GM19455 (cell line): Measurements from ENCODE around the gene SCN9A.
"Not testable (repeated sequence)": the region's sequence is repeated elsewhere in the genome, so short reads cannot be mapped to it uniquely, and the experiment has no call there.

Experiments
- ATAC-seq: cut with Tn5 transposase; IDR thresholded peaks from one replicate; pipeline ENCODE4 v1.9.1; 2021; ENCODE audit not compliant: unreplicated experiment

SCN9A gene

DNA sequence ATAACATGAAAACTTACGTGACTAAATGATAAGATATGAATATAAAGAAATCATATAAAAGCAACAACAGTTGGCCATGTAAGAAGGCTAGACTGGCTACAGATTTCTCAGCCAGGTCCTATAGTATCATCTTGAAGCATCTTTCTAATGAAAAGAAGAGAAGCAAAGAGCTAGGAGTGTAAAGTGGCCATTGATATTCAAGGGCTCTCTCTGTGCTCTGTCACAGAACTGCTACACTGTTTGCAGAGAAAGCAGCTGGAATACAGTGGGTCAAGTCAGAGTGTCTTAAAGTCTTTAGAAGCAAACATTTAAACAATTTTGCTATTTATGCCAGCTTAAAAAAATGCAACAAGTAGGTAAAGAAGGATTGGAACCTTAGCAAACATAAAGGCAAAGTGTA is 118.8 kb downstream of the SCN9A start:
- no peak for ATAC-seq

GRCh38 chr2:166249318-166249717 is 126.4 kb downstream of the SCN9A start:
- no peak for ATAC-seq

DNA sequence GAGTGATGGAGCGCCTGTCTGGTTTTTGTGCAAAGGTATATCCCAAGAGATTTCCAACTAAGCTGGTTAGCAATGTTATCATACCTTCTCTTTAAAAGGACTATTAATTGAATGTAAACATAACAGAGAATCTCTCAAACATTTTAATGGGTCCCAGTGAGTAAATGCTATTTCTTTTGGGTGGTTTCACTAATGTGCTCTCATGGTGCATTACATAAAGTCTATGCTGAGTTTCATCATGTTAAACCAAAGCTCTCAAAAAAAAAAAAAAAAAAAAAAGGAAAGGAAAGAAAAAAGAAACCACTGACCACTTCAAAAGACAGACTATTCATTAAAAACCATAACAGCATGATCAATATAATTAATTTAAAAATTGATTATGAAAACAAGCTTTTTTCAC is 128.8 kb downstream of the SCN9A start:
- no peak for ATAC-seq

GRCh38 chr2:166242309-166242708 is 133.4 kb downstream of the SCN9A start:
- no peak for ATAC-seq

DNA sequence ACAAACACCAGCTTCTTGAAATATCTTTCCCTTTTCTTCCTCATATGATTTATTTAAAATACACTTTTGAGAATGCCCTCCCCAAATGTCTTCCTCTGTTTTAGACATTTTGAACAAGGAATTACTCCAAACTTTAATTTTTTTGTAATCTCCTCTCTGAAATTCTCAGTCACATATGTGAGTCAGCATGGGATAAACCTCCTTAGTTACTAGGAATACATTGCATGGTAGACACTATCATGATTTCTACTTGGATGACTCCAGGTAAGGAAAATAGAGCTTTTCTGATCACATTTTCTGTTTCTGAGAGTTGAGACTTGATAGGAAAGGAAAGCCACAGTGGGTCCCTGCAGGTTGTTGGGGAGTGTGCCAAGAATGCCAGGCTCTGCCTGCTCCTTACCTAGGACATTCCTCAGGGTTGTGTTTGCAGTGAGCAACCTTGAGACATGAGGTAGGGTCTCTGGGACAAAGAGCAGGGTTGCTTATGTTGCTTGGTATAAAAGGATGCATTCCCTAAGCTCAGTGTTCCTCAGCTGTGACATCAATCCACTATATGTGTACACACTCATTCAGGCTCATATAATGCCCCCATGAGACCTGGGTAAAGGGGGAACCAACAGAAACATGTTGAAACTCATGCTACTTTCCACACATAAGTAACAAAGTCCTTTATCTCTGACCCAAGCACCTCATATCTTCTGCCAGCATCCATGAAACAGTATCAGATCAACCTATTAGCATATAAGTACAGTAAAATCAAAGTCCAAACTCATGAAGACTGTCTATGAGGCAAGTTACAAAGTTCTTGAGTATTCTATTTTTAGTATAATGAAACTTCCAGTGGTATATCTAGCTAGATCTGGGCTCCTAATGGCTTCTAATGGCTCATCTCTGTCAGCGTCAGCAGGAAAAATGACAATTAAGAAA is 135.1 kb downstream of the SCN9A start:
- no peak for ATAC-seq

- ATAC-seq: no peak
These were observed 136.2 kb downstream of the SCN9A start for GRCh38 chr2:166239548-166239947.

DNA sequence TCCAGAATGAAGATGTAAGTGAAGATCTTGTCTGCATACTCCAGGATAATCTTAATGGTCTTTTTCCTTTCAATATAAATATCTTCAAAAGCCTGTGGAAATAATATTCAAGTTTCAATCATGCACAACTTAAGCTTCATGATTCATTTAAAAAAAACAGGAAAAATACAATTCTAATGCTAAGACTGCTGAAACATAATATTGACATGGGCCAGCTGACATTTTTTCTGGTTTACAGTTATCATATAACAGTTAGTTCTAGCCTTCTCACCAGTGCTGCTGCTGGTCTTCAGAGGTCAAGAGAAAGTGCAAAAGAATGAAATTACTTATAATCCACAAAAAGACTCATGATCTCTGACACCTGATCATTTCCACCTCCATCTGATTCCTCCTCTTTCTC is 137.6 kb downstream of the SCN9A start:
- no peak for ATAC-seq

DNA sequence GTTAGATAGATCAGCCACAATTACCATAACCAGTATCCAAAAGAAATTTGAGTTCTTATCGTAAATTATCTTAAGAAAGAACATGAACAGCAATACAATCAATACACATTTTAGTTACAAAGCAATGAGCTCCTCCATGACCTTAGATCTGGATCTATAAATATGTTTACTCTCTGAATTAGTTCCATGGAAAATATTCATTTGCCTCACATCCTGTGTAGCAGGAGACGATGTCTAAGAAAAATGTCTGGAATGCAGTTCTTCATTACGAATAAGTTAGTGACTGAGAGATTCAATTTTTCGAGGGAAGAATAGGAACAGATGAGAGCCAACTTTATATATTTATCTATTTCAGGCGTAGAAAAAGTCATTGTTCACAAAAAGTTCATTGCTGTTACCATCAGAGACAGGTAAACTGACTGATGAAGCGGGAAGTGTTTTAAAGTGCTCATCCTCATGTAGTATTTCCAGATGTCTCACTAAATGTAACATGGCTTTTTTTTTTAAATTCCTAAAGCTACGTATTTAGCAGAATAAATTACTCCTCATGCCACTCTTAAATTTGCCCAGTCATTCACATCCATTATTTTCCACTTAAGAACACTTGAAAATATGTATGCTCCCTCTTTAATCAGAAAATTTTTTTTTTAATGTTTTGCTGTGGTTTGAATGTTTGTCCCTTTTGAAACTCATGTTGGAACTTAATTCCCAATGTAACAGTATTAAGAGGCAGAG is 141.5 kb downstream of the SCN9A start:
- no peak for ATAC-seq

GRCh38 chr2:166233244-166233643 is 142.5 kb downstream of the SCN9A start:
- no peak for ATAC-seq

DNA sequence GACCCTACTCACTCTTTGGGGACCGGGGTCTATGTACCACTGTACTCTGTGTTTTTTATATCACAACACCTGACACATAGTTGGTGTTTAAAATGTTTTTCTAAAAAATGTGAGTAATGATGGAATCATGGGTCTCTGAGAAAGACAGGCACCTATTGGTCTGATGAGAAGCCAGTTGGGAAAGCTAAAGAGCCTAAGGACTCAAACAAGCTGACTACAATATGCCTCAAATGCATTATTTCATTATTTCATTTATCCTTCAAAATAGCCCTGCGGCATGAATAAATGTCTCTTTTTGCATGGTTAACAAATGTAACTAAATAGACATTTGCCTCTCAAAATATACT is 145.0 kb downstream of the SCN9A start:
- no peak for ATAC-seq

- ATAC-seq: no peak
These were observed 145.6 kb downstream of the SCN9A start for GRCh38 chr2:166230024-166230723.

- no peak for ATAC-seq
These were observed 146.1 kb downstream of the SCN9A start for GRCh38 chr2:166229678-166230023.

GRCh38 chr2:166224197-166224596 is 151.5 kb downstream of the SCN9A start:
- no peak for ATAC-seq

- no peak for ATAC-seq
These were observed 152.4 kb downstream of the SCN9A start for GRCh38 chr2:166223298-166223697.

DNA sequence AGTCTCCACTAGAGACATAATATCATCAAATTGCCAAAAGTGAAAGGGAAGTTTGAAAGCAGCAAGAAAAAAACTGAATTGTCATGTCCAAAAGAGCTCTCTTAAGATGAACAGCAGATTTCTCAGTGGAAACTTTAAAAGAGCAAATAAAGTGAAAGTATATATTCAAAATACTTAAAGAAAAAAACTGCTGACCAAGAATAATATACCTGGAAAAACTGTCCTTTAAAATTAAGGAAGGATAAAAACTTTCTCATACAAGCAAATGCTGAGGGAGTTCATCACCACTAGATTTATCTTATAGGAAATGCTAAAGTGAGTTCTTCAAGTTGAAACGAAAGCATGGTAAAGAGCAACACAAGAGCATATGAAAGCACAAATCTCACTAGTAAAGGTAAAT is 164.7 kb downstream of the SCN9A start:
- no peak for ATAC-seq

GRCh38 chr2:166209944-166210343 is 165.8 kb downstream of the SCN9A start:
- not testable (repeated sequence) for ATAC-seq

DNA sequence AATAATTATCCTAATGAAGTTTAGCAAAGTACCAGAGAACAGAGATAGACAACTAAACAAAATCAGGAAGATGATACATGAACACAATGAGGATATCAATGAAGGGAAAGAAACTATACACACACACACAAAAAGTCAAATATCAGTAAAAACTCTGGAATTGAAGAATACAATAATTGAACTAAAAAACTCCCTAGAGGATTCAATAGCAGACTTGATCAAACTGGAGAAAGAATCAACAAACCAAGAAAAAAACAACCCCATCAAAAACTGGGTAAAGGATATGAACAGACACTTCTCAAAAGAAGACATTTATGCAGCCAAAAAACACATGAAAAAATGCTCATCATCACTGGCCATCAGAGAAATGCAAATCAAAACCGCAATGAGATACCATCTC is 166.4 kb downstream of the SCN9A start:
- not testable (repeated sequence) for ATAC-seq

- ATAC-seq: not testable (repeated sequence)
These were observed 169.6 kb downstream of the SCN9A start for GRCh38 chr2:166206153-166206552.

GRCh38 chr2:166202778-166203177 is 173.0 kb downstream of the SCN9A start:
- ATAC-seq: no peak

- ATAC-seq: no peak
These were observed 178.3 kb downstream of the SCN9A start for GRCh38 chr2:166197446-166197845.

GRCh38 chr2:166193407-166193806 is 182.3 kb downstream of the SCN9A start:
- no peak for ATAC-seq

DNA sequence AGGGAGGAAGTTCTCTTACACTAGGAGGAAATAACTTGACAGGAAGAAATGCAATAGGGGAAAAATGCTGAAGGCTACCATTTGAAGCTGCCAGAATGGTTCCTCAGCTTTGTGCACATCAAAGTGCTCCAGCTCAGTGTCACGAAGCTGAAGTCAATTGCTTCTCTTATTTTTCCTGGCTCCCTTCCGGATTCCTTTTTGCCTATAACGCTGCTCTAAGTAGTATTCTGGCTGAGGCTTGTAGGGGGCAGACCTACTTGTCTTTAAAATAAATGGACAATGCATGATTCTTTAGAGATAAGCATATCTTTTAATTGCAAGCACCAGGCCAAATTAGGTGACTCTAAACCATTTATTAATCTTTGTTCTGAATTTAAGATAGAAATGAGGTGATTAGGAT is 187.7 kb downstream of the SCN9A start:
- ATAC-seq: no peak
